ENCODE results near the gene FGD5. TPM values are rescaled to one million over a fixed set of nuclear protein-coding genes. Genes with fewer than 3 reads are reported as not detected.
"Not testable (repeated sequence)": the region's sequence is repeated elsewhere in the genome, so short reads cannot be mapped to it uniquely, and the experiment has no call there.

The FGD5 gene
- total RNA-seq, 1 donor from 2014 or later, result not detected

DNA sequence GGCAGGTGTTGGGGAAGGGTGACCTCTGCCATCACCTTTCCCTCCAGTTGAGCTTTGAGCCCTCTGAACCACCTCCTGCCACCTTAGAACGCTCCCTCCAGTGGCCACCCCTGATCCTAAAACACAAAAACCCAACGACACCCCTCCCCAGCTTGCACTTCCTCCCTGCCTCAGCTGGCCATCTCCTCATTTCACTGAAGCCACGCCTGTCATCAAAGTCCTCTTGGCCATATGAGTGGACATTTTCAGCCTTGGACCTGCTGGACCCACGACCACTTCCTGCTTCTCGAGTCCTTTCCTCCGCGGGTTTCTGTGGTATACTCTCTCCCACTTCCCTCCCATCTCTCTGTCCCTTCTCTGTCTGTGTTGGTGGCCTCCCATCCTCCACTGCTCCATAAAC lies 80.2 kb downstream of the FGD5 start:
- no peak for DNase-seq (ENCODE audit: low read depth)
- FAIRE-seq, result no peak
- H3K36me3 ChIP-seq (ENCODE audit: control insufficient read depth, insufficient read depth, low read length), result no peaks in the 10 kb centered on the region
- no peak overlapping the region for H3K4me3 ChIP-seq (ENCODE audit: low read depth, low read length)
- peaks cover 2% of the 10 kb centered on the region for H3K27me3 ChIP-seq (ENCODE audit: control insufficient read depth, insufficient read depth, low read length)
- TF ChIP-seq, protein P1, sequence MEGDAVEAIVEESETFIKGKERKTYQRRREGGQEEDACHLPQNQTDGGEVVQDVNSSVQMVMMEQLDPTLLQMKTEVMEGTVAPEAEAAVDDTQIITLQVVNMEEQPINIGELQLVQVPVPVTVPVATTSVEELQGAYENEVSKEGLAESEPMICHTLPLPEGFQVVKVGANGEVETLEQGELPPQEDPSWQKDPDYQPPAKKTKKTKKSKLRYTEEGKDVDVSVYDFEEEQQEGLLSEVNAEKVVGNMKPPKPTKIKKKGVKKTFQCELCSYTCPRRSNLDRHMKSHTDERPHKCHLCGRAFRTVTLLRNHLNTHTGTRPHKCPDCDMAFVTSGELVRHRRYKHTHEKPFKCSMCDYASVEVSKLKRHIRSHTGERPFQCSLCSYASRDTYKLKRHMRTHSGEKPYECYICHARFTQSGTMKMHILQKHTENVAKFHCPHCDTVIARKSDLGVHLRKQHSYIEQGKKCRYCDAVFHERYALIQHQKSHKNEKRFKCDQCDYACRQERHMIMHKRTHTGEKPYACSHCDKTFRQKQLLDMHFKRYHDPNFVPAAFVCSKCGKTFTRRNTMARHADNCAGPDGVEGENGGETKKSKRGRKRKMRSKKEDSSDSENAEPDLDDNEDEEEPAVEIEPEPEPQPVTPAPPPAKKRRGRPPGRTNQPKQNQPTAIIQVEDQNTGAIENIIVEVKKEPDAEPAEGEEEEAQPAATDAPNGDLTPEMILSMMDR (IDR thresholded peaks at IDR 0.05; ENCODE audit: insufficient read depth, low read length, severe bottlenecking), result no peak

DNA sequence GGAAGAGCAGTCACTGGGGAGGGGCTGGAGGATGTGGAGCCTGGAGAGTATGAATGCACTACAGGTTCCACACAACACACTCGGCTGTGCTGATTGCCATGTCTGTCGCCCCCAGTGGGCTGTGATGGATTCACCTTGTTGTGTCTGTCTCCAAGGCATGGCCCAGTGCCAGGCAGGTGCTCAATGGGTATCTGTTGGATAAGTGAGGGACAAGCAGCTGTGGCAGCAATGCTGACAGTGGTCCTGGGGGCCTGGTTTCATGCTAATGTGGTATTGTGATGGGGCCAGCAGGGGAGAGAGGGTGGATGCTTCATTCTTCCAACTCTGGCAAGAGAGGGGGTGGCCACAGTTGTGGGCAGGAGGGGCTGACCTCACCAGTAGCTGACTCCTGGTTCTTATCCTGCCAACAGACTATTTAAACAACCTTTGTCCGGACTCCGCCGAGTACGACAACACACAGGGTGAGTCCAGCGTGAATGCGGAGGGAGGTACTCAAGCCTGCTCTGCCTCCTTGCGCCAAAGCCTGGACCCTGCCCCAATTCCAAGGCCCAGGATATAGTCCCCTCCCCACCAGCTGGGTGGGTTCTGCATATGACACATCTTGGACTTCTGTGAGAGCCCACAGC lies 81.3 kb downstream of the FGD5 start:
- no peak overlapping the region for H3K4me3 ChIP-seq (ENCODE audit: low read depth, low read length)
- TF ChIP-seq, protein P1 (IDR thresholded peaks at IDR 0.05; ENCODE audit: insufficient read depth, low read length, severe bottlenecking), result no peak
- H3K36me3 ChIP-seq (ENCODE audit: control insufficient read depth, insufficient read depth, low read length), result no peaks in the 10 kb centered on the region
- no peak for FAIRE-seq
- peaks cover 2% of the 10 kb centered on the region for H3K27me3 ChIP-seq (ENCODE audit: control insufficient read depth, insufficient read depth, low read length)
- no peak for DNase-seq (ENCODE audit: low read depth)

DNA sequence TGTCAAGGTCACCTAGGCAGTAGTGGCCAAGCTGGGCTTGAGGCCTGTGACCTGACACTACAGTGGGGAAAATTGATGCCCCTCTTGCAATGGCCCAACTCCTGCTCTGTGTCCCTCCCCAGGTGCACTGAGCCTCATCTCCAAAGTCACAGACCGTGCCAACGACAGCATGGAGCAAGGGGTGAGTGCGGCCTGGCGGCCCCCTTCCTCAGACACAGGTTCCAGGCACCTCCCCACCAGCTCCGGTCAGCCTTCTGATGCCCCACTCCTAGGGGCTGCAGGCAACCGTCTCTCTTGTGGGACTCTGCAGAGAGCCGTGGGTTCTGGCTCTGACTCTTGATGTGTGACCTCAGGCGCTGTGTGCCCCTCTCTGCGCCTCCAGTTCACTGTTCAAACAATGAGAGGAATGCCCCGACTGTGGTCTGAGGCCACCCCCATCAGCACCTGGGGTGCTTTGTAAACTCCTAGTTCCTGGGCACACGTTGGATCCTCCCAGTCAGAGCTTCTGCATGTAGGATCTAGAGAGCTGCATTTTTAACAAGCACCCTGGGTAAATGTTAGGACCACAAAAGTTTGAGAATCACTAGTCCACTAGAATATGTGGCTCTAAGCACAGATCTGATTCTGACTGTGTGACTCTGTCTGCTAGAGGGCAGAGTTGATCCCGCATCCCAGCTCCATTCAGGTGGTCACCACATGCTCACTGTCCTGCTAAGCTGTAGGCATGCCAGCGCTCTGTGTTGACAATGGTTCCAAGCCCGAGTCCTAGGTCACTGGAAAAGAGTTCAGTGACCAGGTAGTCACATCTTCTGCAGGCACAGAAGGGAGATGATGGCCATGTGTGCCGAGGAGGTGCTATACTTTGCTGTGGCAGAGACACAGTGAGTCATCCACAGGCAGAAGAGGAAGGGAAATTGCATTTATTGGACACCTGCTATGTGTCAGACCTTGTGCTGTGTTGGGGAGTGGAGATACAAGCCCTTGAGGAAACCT lies 82.4 kb downstream of the FGD5 start:
- FAIRE-seq (peak; percentile 62), DNase-seq (ENCODE audit: low read depth) (peak; percentile 12)
- H3K27me3 ChIP-seq (ENCODE audit: control insufficient read depth, insufficient read depth, low read length), result peaks cover 2% of the 10 kb centered on the region
- no peak overlapping the region for H3K4me3 ChIP-seq (ENCODE audit: low read depth, low read length)
- no peaks in the 10 kb centered on the region for H3K36me3 ChIP-seq (ENCODE audit: control insufficient read depth, insufficient read depth, low read length)
- TF ChIP-seq, protein P1 (IDR thresholded peaks at IDR 0.05; ENCODE audit: insufficient read depth, low read length, severe bottlenecking), result no peak

DNA sequence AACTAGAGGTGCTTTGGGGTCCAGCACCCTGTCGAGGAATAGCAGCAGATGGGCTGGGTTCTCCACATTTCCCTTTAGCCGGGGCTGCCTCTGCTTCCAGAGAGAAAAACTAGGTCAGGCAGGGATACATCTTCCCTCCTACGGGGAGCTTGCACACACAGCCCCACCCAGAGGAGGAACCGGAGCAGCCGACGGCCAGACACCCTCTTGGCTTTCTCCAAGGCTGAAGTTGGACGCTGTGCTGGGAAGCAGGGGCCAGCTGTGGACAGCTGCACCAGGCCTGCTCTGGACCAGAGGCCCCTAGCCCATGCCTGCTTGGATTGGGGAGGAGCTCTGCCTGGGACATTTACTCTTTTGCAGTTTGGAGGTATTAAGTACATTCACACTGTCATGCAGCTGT lies 84.0 kb downstream of the FGD5 start:
- Histone ChIP-seq H3K36me3 (ENCODE audit: control insufficient read depth, insufficient read depth, low read length) (no peaks in the 10 kb centered on the region), H3K27me3 (ENCODE audit: control insufficient read depth, insufficient read depth, low read length) (peaks cover 4% of the 10 kb centered on the region), H3K4me3 (ENCODE audit: low read depth, low read length) (no peak overlapping the region)
- FAIRE-seq (no peak), DNase-seq (ENCODE audit: low read depth) (no peak)
- TF ChIP-seq, protein P1 (IDR thresholded peaks at IDR 0.05; ENCODE audit: insufficient read depth, low read length, severe bottlenecking), result no peak

DNA sequence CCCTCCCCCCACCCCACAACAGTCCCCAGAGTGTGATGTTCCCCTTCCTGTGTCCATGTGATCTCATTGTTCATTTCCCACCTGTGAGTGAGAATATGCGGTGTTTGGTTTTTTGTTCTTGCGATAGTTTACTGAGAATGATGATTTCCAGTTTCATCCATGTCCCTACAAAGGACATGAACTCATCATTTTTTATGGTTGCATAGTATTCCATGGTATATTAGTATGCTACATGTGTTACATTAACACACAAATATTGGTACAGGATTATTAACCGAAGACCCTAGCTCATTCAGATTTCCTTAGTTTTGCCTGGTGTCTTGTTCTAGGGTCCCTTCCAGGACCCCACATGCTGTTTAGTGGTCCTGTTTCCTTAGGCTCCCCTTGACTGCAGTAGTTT lies 84.7 kb downstream of the FGD5 start:
- H3K36me3 ChIP-seq (ENCODE audit: control insufficient read depth, insufficient read depth, low read length); DNase-seq (ENCODE audit: low read depth); H3K27me3 ChIP-seq (ENCODE audit: control insufficient read depth, insufficient read depth, low read length); FAIRE-seq; H3K4me3 ChIP-seq (ENCODE audit: low read depth, low read length): not testable (repeated sequence)

DNA sequence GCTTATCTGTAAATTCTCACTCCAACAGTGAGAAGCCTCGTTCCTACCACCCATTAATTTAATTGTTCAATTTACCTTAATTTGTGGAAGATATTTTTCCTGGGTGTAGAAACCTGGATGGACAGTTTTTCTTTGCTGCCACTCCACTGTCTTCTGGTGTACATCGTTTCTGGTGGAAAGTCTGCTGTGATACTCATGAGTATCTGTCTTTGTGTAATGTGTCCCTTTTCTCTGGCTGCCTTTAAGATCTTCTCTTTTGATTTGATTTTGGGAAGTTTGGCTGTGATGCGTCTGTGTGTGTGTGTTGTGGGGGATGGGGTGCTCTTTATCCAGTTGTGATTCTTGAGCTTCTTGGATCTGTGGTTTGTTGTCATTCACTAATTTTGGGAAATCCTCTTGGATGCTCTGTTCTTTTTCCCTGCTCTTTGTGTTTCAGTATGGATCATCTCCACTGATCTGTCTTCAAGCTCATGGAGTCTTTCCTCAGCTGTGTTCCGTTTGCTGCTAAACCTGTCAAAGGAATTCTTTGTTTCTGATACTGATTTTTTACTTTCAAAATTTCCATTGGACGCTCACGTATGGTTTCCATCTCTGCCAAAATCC lies 86.4 kb downstream of the FGD5 start:
- peaks cover 1% of the 10 kb centered on the region for H3K27me3 ChIP-seq (ENCODE audit: control insufficient read depth, insufficient read depth, low read length)
- peak; percentile 28 for FAIRE-seq
- TF ChIP-seq, protein P1 (IDR thresholded peaks at IDR 0.05; ENCODE audit: insufficient read depth, low read length, severe bottlenecking), result no peak
- no peaks in the 10 kb centered on the region for H3K36me3 ChIP-seq (ENCODE audit: control insufficient read depth, insufficient read depth, low read length)
- no peak for DNase-seq (ENCODE audit: low read depth)
- H3K4me3 ChIP-seq (ENCODE audit: low read depth, low read length), result no peak overlapping the region
